ENCODE results near the gene TMEM72. TPM values are rescaled to one million over a fixed set of nuclear protein-coding genes. Genes with fewer than 3 reads are reported as not detected.
A peak's percentile ranks its signal among the peaks of the same experiment; 100 is the strongest.
"Not testable (repeated sequence)": the region's sequence is repeated elsewhere in the genome, so short reads cannot be mapped to it uniquely, and the experiment has no call there.

TMEM72 gene
- total RNA-seq, 1 donor from 2014 or later: not detected

DNA sequence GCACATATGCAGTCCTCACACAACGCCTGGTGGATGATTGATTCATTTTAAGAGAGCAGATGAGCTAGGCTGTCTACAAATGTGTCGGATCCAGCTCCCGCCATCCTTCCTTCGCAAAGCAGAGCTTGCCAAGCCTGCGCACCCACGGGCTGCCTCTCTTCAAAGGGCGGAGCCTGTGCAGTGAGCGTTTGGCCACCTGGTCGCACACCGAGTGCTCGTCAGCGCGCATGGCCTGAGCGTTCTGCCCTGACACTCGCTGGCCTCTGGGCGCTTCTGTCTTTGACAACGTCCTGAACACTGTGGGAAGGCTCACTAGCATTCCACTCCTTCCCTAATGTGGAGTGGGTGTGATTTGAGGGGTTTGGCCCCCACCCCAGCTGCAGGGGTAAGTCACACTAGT is 47.1 kb upstream of the TMEM72 start:
- intact Hi-C loops (cut with DNase I): loop anchor here (5.0 to 10.0 kb wide), 2 partner anchors 479 to 1187 kb away; partner anchors contain the start of gene CXCL12
- DNase-seq (ENCODE audit: extremely low spot score in 2 of 2): peak; percentile 74 to 85

DNA sequence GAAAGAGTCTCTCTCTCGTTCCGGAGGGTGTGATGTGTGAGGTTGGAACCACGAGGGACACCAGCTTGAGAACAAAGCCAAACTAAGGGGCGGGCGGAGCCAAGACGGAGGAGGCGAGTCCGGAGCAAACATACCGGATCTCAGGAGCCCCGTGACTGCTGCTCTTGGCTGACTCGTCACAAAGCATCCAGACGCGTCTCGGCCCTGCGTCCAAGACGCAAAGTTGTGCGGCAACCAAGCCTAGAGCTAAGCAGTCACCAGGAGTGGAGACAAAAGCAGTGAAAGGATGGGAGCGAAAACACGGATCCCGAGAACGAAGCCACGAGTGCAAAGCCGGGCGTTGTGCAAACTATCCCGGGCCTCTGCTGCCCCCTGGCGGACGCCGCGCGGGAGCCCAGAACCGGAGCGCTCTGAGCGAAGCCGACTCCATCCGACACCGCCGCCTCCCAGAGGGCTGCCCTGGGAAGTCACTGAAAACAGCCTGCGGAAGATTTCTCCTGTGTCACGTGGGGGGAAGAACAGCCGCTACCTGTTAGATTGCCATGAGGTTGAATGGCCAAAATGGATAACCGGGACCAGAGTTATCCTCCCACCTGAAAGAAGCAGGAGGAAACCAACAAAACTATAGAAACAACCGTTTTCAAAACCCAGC is 46.4 kb upstream of the TMEM72 start:
- peak overlapping the region; percentile 74 for H3K27ac ChIP-seq

More for the DNA sequence above, 47.1 kb upstream of the TMEM72 start:
- Histone ChIP-seq H3K4me3 (peak overlapping the region; percentile 48 to 57), H3K36me3 (no peaks in the 10 kb centered on the region), H3K4me1 (peaks cover 27% of the 10 kb centered on the region), H3K27ac (peak overlapping the region; percentile 74), H3K9me3 (no peaks in the 10 kb centered on the region), H3K27me3 (no peaks in the 10 kb centered on the region)
- TF ChIP-seq, protein P1, sequence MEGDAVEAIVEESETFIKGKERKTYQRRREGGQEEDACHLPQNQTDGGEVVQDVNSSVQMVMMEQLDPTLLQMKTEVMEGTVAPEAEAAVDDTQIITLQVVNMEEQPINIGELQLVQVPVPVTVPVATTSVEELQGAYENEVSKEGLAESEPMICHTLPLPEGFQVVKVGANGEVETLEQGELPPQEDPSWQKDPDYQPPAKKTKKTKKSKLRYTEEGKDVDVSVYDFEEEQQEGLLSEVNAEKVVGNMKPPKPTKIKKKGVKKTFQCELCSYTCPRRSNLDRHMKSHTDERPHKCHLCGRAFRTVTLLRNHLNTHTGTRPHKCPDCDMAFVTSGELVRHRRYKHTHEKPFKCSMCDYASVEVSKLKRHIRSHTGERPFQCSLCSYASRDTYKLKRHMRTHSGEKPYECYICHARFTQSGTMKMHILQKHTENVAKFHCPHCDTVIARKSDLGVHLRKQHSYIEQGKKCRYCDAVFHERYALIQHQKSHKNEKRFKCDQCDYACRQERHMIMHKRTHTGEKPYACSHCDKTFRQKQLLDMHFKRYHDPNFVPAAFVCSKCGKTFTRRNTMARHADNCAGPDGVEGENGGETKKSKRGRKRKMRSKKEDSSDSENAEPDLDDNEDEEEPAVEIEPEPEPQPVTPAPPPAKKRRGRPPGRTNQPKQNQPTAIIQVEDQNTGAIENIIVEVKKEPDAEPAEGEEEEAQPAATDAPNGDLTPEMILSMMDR (IDR thresholded peaks at IDR 0.05): no peak
- TF ChIP-seq POLR2A (IDR thresholded peaks at IDR 0.05): no peak
- no peak for TF ChIP-seq POLR2AphosphoS5 (IDR thresholded peaks at IDR 0.05; ENCODE audit: insufficient read depth in 1 of 2, low read depth in 1 of 2)

DNA sequence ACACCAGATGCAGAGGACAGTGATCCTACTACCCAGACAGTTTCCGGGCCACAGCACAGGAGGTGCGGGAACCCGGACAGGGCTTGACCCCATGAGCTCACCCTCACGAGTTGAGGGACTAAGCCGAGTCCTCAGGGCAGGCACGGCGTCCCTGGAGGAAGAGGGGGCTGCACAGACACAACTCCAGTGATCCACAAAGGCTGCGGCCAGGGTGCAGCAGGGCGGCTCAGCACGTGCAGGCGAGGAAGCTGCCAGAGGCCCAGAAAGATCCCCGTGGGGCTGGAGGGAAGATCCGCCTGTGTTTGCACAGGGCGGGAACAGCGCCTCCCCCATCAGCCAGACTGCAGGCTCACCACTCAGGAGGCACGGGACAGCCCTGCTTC is 45.9 kb upstream of the TMEM72 start:
- Histone ChIP-seq H3K4me3 (peak overlapping the region; percentile 48 to 57), H3K4me1 (peaks cover 27% of the 10 kb centered on the region), H3K27ac (peak overlapping the region; percentile 74), H3K9me3 (no peaks in the 10 kb centered on the region), H3K27me3 (no peaks in the 10 kb centered on the region), H3K36me3 (no peaks in the 10 kb centered on the region)
- intact Hi-C loops (cut with DNase I): loop anchor here (10.0 kb wide), 1 partner anchor 480 kb away; the partner anchor contains the start of gene CXCL12
- no peak for TF ChIP-seq POLR2A (IDR thresholded peaks at IDR 0.05)
- TF ChIP-seq POLR2AphosphoS5 (IDR thresholded peaks at IDR 0.05; ENCODE audit: insufficient read depth in 1 of 2, low read depth in 1 of 2): no peak
- TF ChIP-seq, protein P1 (IDR thresholded peaks at IDR 0.05): no peak
- DNase-seq (ENCODE audit: extremely low spot score in 2 of 2): peak in 1 of 2 donors; percentile 89

More for the DNA sequence above, 46.4 kb upstream of the TMEM72 start:
- peak overlapping the region; percentile 48 to 57 for H3K4me3 ChIP-seq
- intact Hi-C loops (cut with DNase I): loop anchor here (5.0 to 10.0 kb wide), 2 partner anchors 480 to 1187 kb away; partner anchors contain the start of gene CXCL12
- TF ChIP-seq POLR2AphosphoS5 (IDR thresholded peaks at IDR 0.05; ENCODE audit: insufficient read depth in 1 of 2, low read depth in 1 of 2): peak; percentile 54 to 60
- no peak for TF ChIP-seq POLR2A (IDR thresholded peaks at IDR 0.05)
- TF ChIP-seq, protein P1 (IDR thresholded peaks at IDR 0.05): peak; percentile 93 to 97 (median 95)
- DNase-seq (ENCODE audit: extremely low spot score in 2 of 2): peak in 1 of 2 donors; percentile 91
- peaks cover 27% of the 10 kb centered on the region for H3K4me1 ChIP-seq
- H3K27me3 ChIP-seq: no peaks in the 10 kb centered on the region
- no peaks in the 10 kb centered on the region for H3K36me3 ChIP-seq
- H3K9me3 ChIP-seq: no peaks in the 10 kb centered on the region

DNA sequence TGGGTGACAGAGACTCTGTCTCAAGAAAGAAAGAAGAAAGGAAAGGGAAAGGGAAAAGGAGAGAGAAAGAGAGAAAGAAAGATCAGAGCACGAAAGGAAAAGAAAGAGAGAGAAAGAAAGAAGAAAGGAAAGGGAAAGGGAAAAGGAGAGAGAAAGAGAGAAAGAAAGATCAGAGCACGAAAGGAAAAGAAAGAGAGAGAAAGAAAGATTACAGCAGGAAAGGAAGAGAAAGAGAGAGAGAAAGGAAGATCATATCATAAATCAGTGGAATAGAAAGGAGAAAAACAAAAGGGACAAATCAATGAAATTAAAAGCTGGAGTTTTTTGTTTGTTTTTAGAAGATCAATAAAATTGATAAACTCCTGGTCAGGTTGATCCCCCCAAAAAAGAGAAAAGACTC is 44.8 kb upstream of the TMEM72 start:
- not testable (repeated sequence) for H3K36me3 ChIP-seq; H3K9me3 ChIP-seq; H3K27ac ChIP-seq; H3K4me3 ChIP-seq; DNase-seq (ENCODE audit: extremely low spot score in 2 of 2); H3K27me3 ChIP-seq
- peaks cover 18% of the 10 kb centered on the region for H3K4me1 ChIP-seq
- intact Hi-C loops (cut with DNase I): loop anchor here (10.0 kb wide), 1 partner anchor 482 kb away; the partner anchor contains the start of gene CXCL12

DNA sequence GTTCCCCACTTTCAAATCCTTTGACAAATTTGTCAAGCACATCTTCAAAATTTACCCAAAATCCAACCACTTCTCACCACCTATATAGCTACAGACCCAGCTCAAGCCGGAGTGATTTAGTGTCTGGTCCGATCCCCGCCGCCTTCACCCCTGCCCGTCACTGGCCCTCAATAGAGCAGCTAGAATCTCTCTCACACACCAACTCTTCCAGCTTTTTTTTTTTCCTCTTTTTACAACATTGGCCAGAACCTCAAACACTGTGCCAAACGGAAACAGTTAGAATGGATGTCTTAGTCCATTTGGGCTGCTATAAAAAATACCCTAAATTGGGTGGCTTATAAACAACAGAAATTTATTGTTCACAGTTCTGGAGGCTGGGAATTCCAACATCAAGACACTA is 41.1 kb upstream of the TMEM72 start:
- no peak for TF ChIP-seq POLR2A (IDR thresholded peaks at IDR 0.05)
- TF ChIP-seq, protein P1 (IDR thresholded peaks at IDR 0.05): no peak
- TF ChIP-seq POLR2AphosphoS5 (IDR thresholded peaks at IDR 0.05; ENCODE audit: insufficient read depth in 1 of 2, low read depth in 1 of 2): no peak
- Histone ChIP-seq H3K36me3 (no peaks in the 10 kb centered on the region), H3K27ac (no peak overlapping the region), H3K9me3 (no peaks in the 10 kb centered on the region), H3K27me3 (no peaks in the 10 kb centered on the region), H3K4me3 (no peak overlapping the region), H3K4me1 (peaks cover 4% of the 10 kb centered on the region)
- no peak for DNase-seq (ENCODE audit: extremely low spot score in 2 of 2)
- intact Hi-C loops (cut with DNase I): no loop called here

All from vagina (tissue), 2 donors.